OCI-M2 (cell line): ENCODE data around the gene FADS3.

Source experiments
- DNase-seq: peaks from one replicate; lab custom pipeline; 2025; ENCODE audit not compliant: unreplicated experiment; lab: John Stamatoyannopoulos, UW

The FADS3 gene

DNA sequence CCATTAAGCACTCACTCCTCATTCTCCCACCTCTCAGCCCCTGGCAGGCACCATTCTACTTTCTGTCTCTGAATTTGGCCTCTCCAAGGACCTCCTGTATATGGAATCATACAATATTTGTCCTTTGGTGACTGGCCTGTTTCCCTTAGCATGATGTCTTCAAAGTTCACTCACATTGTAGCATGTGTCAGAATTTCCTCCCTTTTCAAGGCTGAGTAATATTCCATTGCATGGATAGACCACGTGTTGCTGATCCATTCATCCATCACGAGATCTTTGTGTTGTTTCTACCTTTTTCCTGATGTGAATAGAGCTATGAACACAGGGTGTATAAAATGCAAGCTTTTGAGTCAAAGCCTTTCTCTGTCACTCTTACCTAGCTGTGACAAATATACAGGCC is 51.6 kb downstream of the FADS3 start:
- DNase-seq, result no peak

DNA sequence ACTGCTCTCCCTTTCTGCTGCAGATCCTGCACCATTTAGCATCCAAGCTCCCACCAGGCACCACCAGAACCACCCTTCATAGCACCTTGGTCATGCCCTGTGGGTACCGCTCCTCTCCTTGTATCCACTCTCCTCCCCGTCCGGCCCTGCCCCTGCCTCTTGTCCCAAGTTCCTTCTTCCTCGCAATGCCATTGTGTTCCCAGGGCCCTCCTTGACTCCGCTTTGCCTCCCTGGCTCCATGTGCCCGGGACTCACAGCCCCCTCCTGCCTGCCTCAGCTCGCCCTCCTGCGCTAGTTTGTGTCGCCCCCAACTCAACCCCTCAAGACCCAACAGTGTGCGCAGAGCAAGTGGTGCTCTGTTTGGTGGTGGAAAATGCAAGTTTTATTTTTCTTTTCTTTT is 52.4 kb downstream of the FADS3 start:
- no peak for DNase-seq

DNA sequence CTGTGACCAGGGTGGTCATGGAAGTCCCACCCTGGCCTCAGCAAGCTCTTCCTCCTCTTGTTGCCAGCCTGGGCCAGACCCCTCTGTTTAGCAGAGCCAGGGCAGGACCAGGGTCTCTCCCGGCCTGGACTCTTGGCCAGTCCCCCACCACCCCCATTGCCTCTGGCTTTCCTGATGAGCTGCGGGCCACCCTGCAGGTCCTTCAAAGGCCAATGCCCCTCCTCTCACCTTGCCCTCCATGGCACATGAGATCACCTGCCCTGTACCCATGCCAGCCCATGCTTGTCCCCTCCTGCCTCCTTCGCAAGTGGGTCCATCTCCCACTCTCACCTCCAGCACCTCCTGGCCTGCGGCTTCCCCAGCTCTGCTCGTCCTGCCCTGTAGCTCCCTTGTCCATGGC is 52.8 kb downstream of the FADS3 start:
- no peak for DNase-seq

DNA sequence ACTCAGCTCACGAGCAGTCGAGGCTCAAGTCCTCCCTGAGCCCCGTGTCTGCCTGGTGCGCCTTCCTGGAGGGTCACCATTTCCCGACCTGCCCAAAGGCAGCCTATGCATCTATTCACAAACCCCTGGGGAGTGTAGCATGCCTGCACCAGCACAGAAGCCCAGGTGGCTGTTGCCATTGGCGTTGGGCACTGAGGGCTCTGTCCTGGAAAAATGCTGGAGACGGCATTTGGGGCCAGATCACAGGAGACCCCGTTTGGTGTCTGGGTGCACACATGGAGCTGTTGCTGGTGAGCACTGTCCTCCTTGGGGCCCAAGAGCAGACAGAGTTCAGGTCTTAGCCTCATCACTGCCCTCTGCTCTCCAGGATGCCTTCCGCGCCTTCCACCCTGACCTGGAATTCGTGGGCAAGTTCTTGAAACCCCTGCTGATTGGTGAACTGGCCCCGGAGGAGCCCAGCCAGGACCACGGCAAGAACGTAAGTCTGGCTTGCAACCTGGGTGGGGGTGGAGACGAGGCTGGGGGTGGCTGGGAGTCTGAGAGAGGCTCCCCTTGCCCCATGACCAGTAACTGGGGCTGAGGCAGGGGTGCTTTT is 53.8 kb downstream of the FADS3 start:
- DNase-seq, result no peak

DNA sequence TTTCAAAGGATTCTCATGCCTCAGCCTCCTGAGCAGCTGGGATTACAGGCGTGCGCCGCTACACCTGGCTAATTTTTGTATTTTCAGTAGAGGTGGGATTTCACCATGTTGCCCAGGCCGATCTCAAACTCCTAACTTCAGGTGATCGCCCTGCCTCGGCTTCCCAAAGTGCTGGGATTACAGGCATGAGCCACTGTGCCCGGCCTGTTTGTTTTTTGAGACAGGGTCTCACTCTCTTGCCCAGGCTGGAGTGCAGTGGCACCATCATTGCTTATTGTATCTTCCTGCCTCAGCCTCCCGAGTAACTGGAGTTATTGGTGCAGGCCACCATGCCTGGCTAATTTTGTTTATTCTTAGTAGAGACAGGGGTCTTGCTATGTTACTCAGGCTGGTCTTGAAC is 55.2 kb downstream of the FADS3 start:
- no peak for DNase-seq

DNA sequence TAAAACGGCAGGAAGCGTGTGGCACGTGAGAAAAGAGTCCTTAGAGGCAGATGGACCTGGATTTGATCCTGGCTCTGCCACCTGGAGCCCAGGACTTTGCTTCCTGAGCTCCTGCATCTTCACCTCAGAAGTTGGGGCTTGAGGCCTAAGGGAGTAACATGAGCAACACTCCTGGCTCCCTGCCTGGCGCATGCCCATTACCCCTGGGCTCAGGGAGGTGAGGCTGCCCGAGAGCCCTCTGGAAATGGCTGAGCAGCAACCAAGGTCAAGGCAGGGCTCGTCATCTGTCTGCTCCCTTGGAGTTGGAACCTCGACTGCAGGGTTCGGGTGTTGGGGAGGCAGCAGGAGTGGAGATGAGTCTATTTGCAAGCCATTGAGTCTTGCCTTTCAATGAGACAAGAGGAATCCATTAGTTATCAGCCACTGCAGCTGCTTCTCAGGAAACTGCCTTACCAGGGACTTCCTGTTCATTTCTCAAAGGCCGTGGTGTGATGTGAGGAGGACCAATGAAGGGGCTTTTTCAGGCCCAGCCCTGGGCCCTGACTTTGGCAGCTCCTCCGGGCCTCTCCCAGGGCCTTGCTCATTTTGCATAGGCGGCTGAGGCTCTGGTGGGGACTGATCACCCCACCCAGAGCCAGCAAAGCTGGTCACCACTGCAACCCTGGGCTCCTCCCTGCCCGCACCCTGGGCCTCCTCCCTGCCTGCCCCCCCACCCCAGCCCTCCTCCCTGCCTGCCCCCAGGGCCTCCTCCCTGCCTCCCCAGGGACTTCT is 56.9 kb downstream of the FADS3 start:
- peak; percentile 72 for DNase-seq

DNA sequence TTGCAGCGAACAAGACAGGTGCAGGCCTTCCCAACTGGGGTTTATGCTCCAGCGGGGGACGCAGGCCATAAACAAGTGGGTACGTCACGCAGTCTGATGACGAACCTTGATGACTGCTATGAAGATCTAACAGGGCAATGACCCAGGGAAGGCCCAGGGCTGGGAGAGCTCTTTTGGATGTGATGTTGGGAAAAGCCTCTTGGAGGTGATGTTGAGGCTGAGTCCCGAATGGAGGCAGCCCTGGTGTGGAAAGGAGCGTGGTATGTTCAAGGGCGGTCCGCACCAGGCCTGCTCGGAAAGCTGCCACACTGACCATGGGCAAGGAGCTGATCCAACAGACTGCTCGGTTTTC is 57.4 kb downstream of the FADS3 start:
- no peak for DNase-seq

DNA sequence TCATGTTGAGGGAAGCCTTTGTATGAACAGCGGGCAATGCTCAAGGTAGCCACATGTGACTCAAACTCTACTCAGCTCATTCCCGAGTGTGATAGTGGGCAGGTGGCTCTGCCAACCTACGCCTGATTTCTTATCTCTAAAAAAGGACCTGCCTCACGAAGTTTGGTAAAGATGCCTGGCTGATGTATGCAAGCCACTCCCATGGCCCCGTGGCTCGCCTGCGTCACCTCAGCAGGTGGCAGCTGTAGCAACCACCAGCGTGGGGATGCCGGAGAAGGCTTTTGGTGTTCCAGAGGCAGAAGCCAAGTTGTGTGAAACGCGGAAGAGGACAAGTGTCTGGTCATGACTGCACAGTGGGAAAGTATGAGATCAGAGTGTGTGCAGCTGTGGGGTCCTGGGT is 57.9 kb downstream of the FADS3 start:
- DNase-seq, result no peak

DNA sequence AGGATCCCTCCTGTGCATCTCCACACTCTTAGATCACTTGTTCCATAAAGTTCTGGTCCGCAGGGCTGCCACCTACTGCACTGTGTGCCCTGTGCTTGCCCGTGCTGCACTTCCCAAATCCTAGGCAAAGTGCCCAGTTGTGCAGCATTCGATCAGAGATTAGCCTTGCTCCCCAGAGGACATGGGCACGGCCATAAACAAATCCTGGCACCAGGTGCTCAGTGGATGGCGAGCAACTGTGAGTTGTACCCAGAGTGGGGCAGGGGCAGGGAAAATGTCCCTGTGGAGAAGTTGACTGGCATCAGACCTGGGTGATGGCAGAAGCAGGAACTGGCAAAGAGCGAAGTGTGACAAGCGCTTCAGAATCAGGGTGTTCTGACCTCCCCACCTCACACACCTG is 58.6 kb downstream of the FADS3 start:
- DNase-seq, result no peak

DNA sequence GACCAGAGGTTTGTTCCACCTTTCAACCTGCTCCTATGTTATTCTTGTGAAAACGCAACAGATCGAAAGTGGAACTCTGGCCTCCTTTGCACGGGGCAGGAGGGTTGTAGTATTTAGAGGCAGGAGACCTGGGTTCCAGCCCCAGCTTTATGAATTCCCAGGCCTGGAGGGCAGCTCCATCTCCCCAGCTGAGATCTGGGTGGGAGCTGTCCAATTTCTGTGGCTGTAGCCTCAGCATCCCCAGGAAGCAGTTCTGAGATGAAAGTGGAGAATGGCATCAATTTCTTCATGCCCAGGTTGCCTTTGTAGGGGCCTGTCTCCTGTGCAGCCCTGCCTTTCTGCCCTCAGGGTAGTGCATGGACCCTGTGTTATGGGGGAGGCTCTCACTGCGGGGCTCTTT is 59.1 kb downstream of the FADS3 start:
- no peak for DNase-seq

DNA sequence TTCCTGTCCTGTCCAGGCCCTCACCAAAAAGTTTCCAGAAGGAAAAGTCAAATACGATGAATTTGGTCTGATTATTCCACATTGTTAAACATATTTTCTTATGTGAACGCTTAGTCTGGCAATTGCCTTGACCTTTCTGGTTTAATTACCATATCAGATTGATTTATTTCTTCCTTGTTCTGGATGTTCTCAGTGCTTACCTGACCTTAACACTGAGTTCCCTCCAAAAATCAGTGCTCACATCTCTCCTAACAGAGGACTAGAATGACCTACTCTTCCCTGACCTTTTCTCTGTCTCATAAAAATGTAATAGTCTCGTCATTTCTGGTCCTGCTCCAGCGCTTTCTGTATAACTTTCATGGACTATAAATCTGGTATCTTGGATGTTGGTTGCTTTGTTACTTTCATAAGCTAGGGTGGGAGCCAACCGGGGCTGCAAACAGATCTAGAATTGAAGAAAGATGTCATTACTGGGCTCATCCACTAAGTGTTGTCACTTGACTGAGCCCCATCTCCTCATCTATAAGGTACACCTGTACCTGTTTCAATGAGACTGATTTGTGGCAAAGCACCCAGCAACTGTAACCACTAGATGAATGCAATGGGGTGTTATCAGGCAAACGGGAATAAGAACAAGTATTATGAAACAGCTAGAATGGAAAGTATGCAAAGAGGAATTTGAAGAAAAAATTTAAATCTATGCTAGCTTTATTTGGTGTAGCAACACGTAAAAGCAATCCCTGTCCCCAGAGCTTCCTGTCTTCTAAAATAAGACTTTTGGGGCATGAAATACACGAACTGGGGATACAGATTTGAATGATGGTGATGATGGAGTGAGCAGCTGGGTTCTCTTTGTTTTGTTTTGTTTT is 60.9 kb downstream of the FADS3 start:
- no peak for DNase-seq

DNA sequence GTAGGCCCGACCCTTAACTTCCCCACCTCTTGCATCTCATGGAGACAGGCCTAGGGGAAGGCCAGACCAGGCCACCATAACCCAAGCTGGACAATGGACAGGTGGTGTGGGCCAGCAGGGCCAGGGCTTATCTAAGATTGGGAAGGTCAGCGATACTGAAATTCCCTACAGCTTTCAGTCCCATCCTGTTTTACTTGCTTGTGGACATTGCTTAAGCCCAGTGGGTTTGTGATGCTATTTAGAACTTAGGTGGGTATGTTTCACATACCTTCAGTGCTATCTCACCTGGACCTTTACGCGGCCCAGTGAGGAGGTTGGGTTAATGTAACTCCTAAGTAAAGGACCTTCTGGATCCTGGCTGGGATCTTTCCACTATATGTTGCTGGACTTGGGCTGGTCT is 61.5 kb downstream of the FADS3 start:
- DNase-seq, result no peak

DNA sequence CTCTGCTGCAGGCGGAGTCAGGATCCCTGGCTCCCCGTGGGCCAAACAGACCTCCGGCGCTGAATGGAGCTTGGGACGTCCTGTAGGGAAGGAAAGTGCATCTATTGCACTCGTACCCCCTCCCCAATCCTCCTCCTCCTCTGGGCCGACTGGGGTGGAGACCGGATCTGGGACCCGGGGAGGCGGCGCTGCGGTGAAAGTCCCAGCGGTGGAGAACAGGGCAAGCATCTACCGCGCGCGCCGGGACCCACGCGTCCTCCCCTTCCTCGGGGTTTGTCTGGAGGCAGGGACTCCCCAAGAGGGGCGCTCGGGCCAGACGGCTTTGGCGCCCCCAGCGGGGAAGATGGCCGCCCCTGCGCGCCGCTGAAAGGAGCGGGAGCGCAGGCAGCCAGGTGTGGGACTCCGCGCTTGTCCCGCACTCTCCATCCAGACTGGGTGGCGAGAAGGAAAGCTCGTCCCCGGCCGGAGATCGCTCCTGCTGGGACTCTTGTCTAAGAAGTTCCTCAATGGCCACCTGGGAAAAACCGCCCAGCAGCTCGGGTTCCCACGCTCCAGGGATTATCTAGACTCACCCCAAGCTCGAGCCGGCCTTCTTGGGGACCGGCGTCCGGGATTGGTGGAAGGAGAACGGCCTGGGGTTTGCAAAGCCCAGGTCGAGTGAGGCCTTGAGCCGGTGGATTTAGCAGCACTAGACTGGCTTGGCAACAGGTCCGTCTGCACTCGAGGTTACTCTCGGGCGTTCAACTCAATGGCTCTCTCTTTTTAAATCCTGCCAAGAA is 62.5 kb downstream of the FADS3 start:
- no peak for DNase-seq

DNA sequence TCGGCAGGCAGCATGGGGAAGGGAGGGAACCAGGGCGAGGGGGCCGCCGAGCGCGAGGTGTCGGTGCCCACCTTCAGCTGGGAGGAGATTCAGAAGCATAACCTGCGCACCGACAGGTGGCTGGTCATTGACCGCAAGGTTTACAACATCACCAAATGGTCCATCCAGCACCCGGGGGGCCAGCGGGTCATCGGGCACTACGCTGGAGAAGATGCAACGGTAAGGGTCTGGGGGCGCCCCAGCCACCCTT is 63.0 kb downstream of the FADS3 start:
- DNase-seq, result no peak

DNA sequence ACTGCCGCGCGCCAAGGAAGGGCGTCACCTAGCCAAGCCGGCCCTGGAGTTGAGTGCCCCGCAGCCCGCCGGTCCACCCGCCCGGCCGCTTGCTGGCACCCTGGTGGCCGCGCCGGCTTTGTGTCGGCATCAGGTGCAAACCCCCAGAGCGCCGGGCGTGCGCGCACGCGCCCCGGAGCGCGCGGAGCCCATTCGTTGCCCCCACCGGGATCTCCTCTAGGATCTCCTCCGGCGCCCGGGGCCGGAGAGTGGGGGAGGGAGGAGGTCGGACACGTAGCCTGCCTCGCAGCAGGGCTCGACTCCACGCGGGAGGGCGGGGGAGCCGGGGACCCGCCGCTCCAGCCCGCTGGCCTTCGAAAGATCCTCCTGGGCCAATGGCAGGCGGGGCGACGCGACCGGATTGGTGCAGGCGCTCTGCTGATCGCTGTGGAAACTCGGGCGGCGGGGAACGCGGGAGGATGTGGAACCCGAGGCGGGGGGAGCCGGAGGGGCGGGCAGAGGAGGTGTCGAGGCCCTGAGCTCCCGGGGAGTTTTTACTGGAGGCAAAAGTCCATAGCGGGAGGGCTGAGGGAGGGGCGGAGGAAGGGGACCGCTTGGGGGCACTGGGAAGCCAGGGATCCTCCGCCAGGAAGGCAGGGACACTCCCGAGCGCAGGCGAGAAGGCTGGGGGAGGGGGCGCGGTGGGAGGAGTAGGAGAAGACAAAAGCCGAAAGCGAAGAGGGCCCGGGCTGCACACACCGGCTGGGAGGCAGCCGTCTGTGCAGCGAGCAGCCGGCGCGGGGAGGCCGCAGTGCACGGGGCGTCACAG is 63.6 kb downstream of the FADS3 start, which contains the start of gene FADS2:
Gene FADS2 (plus strand): TSS at position 730 of the 808 bp plus-strand sequence. CDS start 91 bp downstream, outside the sequence.
- peak; percentile 46 for DNase-seq

DNA sequence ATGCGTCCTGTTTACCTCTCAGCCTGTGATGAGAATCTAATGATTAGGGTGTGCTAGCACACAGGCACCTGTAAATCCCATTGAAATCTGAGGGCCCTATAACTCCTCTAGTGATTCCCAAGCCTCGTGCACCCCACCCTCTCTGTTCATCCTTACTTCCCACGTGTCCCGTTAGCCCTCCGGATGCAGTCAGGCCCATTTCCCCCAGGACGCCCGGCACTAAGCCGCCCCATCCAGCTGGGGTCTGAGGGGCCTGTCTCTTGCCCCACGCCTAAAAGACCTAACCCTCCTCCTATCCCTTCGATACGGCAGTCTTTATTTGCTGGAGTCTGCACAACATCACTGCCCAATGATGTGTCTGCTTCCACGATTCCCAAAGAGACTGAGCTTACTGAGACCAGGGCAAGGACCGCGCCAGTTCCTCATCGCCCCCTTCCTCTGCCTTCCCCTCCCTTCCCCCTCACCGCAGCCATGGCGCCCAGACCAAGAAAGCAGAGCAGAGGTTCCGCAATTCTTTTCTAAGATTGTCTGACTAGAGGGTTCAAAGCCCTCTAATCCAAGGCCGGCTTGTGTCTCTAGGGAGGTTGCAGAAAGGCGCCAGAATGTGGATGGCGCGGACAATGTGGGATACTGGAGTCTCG is 64.3 kb downstream of the FADS3 start:
- no peak for DNase-seq
